GM19455 (cell line): ENCODE results near the gene MYRIP.
"Not testable (repeated sequence)": the region's sequence is repeated elsewhere in the genome, so short reads cannot be mapped to it uniquely, and the experiment has no call there.

ENCODE experiments used
- ATAC-seq: cut with Tn5 transposase; IDR thresholded peaks from one replicate; pipeline ENCODE4 v1.9.1; 2021; ENCODE audit not compliant: unreplicated experiment

The MYRIP gene

DNA sequence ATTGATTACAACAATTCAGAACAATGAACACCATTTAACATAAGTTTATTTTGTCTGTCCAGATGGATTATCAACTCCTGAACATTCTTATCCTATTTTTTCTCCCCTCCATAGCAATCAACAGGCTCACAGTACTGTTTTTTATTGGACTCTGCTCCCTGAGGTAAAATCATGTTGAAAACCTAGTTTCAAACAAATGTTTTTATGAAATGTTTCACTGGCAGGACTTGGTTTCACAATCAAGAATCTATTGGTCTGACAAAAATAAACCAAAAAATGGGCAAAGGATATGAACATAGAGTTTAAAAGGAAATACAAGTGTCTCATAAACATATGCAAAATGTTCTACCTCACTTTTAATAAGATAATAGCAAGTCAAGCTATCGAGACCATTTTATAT is 2.6 kb upstream of the MYRIP start:
- no peak for ATAC-seq

DNA sequence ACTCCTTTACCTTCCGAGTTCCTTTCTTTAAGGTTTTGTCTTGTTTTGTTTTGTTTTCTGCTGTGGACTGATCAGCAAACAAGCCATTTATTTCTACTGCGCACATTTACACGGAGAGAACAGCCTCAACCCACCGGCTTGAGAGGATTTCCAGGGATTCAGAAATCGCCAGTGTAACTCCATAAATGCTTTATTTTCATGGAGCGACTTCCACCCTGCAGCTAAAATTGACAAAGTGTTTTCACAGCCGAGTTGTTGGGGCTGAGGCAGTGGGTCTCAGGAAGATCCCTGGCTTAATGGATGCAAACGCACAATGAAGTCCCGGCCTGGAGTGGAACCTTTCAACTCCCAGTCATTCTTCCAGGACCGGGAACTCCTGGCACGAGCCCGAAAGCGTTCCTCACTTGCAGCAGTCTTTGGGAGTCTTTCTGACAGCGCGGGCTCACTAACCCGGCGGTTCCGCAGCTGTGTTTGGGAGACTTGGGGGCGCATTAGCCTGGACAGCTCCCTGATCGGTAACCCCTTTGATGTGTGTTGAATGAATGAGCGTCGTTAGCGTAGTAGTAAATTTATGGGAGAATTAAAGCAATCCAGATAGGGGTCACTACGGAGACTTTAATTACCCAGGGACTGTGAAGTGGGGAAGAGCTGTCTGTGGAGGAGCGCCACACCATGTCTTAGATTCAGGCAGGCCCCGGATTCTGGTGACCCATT is 785 bp upstream of the MYRIP start:
- no peak for ATAC-seq

DNA sequence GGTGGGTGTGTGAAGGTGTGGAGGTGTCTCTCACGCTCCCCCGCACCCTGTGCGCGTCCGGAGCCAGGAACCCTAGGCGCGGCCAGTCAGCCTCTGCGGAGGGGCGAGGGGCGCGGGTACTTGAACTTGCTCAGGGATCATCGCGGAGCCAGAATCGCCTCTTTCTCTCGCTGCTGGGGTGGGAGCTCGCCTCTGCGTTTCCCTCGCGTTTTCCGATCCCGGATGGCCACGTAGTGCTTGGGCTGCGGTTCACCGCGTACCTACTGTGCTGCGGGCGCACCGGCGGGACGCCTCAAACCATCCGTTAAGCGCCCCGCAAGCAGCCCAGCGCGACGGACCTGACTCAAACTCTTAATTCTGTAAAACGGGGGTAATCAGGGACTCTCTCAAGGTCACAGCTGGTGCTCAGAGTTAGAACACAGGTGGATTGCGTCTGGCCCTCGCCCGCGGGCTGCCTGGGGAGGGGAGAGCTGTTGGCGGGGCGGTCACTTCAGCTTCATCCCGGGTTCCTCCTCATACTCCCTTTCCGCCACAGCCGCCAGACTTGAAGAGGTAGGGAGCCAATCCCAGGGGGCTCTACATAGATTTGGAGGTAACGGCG is 686 bp downstream of the MYRIP start:
- no peak for ATAC-seq

DNA sequence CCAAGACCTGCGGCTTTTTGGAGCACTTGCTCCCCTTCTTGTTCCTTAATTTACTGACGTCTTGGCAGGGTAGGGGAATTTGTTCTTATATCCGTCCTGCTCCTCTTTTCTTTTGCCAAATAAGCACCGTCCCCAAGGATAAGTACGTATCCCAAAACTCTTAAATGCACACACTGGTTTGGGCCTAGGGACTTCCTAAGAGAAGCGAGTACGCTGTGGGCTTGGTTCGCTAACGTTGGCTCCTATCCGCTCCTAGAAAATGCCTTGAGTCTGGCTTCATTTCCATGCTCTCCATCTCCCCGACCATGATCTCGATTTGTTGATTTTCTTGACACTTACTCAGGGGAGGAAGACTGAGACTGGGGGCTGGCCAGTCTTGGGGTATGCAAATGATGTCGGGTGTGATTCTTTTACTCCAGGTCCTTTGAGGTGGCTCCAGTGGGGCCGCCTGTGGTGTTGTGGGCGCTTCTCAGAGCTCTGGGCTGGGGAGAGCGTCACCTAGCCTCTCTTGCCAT is 1.3 kb downstream of the MYRIP start:
- no peak for ATAC-seq

DNA sequence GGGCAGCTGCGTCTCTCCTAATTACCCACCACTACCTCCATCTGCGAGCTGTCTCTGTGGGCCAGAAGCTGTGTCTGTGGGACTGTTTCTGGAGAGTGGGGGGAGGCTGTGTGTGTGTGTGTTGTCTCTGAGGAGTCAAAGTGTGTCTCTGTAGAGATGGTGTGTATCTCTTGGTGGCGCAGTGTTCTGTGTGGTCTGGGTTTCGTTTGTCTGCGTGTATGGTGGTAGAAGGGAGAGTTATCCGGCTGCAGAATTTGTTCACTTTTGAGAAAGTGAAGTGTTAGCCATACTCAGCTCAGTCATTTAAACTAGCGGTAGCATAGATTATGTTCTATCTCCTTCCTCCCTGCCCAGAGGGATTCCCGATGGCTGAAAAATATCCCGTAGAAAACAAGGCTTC is 2.2 kb downstream of the MYRIP start:
- ATAC-seq: no peak

DNA sequence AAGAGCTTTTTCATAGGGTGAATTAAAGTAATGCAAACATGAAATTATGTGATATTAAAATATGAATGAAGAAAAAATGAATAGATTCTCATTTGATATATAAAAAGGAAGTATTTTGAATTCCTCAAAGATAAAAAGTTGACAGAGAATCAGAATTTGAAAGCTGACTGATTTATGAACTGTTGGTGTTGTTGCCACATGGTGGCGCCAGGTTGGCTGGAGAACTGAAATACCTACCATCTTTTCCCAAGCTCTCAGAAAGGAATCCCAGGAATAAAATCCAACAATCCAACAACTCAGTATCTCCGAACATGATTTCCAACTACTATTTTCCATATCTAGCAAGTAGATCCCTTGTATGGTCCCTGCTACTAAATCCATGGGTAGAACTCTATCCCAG is 3.1 kb downstream of the MYRIP start:
- no peak for ATAC-seq

DNA sequence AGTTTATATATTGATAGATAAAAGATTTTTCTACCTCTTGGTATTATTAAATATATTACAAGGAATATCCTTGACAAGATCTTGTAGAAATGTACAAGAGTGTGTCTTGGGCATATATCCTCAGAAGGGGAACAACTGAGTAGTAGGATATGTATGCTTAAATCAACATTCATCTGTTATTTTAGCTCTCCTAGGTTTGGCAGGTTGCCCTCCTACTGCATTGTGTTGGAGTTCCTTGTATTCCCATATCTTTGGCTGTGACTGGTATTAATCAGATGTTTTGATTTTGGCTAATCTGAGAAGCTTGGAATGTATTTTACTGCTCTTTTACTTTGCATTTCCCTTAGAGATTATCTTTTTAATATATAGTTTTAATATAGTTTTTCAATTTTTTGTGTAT is 4.6 kb downstream of the MYRIP start:
- no peak for ATAC-seq

DNA sequence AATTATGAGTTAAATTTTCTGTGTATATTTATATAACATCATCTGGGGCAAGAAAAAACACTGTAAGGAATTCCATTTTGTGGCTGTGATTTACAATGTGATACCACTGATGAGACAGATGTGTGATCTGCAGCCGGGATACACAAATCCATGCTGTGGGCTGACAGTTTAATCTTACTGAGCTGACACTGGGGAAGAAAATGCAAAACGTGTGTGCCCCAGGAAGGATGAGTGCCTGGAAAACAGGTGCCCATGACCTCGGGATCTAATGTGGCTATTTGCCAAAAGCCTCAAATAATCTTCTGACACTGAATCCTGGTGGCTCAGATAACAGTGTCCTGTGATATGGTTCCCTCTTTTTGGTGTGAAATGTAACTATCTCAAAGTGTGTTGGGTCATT is 10.5 kb downstream of the MYRIP start:
- no peak for ATAC-seq

DNA sequence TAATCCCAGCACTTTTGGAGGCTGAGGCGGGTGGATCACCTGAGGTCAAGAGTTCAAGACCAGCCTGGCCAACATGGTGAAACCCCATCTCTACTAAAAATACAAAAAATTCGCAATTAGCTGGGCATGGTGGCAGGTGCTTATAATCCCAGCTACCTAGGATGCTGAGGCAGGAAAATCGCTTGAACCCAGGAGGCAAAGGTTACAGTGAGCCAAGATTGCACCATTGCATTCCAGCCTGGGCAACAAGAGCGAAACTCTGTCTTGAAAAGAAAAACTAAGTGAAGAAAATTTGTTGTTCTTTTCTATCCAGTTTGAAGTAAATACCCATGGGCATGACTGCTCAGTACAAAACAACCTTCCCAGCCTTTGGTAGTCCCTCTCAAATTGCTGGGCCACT is 24.4 kb downstream of the MYRIP start:
- not testable (repeated sequence) for ATAC-seq

DNA sequence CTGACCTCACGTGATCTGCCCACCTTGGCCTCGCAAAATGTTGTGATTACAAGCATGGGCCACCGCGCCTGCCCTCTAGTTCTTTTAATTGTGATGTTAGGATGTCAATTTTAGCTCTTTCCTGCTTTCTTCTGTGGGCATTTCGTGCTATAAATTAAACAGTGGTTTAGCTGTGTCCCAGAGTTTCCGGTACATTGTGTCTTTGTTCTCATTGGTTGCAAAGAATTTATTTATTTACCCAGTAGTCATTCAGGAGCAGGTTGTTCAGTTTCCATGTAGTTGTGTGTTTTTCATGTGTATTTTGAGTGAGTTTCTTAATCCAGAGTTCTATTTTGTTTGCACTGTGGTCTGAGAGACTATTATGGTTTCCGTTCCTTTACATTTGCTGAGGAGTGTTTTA is 30.1 kb downstream of the MYRIP start:
- ATAC-seq: no peak

DNA sequence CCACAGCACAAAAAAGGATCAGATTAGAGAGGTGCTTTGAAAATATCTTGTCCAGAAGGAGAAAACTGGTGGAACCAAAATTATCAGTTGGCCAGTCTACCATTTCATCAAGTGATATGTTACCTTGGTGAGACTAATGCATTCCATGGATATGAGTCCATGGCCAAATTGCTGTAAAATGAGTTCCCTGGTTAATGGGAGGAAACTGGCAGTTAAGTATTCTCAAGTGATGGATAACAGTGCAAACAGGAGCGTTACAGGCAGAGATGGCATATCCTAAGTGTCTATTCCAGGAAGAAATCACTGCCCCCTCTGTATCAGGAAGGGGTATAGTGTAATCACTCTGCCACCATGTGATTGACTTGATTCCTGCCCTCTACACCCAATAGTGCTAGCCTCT is 34.0 kb downstream of the MYRIP start:
- ATAC-seq: no peak

DNA sequence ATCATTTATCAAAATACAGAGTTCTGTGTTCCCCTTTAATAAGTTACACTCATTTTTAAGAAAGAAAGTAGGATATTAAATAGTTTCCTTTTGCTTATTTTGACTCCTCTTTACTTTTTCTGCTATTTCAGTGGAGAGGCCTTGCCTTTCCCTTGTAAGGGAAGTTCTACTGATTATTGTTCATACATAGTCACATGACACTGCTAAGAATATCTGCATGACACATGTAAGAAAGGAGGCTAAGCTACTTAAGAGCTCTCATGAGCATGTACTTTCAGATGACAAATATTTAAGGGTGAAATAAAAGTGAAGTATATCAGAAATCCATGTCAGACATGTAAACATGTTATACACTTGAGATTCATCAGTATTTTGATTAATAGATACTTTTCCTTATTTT is 39.0 kb downstream of the MYRIP start:
- ATAC-seq: no peak

DNA sequence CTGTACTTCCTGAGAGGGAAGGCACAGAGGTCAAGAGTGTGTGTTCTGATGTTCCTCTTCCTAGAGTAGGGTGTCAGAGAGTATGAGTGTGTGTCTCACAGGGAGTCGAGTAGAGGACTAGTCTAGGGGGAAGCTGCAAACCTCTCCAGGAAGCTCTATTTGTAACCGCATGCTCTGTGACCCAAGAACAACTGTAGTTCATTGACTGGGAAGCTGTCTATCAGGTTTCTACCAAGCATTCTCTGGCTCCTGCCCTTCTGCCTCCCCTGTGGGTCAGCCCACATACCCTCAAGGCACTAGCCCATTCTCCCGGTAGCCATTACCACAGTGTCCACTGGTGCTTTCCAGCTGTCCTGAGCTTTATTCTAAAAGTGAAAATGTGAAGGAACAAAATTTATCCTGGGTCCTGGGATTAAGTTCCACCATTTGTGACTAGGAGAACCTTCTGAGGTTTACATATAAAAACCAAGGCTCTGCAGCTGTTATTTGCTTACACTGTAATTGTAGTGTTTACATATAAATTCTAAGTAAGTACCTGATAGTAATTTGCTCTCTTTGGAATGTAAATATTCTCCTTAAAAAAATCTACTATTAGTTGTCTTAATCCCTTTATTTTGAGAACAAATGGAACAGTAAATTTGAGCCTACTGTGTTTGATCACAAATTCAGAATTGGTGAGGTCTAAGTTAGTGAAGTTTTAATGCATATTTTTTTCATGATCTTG is 40.7 kb downstream of the MYRIP start:
- no peak for ATAC-seq

DNA sequence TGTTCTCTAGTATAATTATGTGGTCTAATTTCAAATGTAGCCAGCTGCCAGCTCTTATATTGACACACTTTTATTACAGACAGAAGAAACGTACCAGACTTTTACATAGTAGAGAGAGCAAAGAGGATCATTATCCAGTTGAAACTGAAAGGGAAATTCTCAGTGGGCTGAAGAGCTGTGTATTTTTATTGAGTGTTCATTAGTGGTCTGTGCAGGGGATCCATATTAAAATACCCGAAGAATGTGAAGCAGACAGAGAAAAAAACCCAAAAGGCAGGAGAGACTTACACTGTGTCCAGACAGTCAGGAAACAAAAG is 41.3 kb downstream of the MYRIP start:
- no peak for ATAC-seq

DNA sequence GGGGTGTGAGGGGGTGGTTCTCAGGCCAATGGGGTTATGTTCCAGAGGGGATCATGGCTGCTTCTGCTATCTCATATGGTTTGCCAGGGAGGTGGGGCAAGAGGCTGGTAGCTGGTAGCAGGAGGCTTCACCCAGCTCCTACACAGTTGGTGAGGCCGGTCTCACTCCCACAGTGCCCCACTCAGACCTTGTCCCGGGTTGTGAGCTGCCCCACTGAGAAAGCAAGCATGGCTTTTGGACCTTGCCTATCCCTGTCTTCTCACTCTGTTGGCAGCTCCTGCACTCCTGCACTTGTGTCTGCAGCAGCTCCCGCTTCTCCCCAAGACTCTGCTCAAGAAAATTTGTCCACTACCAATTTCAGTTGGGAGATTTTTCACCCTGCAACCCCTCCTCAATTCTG is 46.1 kb downstream of the MYRIP start:
- ATAC-seq: no peak

DNA sequence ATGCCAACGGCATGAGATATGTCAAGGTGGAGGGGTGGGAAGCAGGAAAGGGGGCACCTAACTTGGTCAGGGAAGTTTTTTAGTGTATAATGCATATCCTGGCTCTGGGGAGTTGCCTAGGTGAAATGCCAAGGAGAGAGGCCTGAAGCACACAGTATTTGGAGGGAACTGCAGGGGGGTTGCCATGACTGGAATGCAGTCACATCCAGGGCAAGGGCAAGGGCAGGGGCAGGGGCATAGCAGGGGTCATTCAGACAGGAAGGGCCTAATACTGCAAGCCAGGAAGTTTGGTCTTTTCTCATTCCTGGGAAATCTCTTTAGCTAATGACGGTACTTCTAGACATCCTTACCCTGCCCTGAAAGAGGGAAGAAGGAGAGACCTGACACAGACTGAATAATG is 60.5 kb downstream of the MYRIP start:
- no peak for ATAC-seq

DNA sequence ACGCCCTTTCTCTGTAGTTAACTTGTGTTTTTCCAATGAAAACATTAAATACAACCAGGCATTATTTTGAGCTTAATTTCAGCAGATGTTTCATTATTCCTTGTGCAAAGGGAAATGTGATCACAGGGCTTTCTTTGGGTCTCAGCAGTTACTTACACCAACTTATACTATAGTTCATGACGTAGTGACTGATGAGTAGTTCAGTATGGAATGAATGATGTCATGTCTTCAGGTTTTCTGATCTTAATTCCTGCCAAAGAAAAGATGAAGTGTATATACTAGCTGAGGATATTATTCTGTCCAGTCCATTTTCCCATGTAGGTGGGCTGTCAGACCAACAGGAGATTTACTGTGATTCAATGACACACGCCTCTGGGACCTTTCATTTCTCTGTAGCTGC is 61.3 kb downstream of the MYRIP start:
- ATAC-seq: no peak

DNA sequence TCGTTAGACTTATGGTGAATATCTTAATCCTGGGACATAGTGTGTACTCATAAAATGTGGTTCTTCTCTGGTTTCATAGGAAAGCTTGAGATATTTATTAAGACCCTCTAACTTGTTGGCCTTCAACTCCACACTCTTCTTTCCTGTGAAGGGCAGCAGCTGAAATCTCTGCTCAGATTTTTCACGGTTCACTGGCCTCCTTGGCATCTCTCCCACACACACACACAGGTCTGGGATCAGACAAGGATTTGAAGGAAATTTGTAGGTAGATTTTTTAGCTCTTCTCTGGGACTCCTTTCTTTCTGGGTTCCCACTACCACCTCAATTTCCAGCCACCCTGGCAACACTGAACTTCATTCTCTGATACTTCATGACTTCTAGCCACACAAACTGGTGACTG is 70.2 kb downstream of the MYRIP start:
- ATAC-seq: no peak

DNA sequence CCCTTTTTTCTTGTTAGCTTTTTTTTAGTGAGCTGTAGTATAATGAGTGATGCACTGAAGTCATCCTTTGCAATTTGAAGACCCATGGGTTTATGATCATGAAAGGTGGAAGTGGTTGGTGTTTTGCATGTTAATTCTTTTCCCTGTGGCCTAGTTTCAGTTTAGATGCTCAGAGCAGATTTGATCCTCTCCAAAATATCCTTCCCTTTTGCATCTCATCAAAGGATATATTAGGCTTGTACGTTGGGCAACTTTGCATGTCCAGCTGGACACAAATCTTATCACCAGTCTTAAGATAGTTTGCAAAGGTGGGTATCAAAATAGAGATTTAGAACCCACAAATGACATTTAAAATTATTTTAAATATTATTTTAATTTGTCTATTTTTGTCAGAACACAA is 72.7 kb downstream of the MYRIP start:
- no peak for ATAC-seq

DNA sequence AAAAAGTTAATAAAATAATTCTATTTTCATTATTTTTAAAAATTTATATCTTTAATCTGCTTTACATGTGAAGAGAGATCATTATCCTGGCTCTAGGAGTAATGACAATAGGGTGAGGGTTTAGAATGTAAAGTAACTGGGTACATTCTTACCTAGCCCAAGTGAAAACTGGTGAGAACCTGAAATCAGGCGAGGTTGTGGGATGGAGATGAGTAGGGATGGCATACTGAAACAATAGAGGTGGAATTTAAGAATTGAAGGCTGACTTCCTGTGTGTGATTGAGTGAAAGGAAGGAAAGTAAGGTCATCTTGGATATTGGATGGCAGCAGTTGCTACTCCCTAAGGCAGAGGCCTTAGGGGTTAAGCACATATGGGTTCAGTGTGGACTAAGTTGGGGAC is 82.7 kb downstream of the MYRIP start:
- no peak for ATAC-seq

DNA sequence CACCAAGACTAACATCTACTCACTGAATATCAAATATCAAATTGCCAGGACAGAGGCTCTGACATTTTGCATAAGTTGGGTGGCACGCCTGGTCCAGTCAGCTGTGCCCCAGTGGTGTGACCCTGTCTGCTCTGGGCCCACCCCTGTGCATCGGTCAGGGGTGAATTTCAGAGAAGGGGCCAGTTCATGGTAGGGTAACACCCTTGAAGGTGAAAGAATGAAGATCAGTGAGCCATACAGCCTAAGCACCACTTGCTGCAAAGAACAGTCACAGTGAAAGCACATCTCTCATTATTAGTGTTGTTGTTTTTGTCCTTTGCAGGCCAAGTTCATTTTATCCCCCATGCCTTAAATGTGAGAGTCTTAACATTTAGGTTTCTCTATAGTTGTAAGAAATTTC is 86.8 kb downstream of the MYRIP start:
- no peak for ATAC-seq

DNA sequence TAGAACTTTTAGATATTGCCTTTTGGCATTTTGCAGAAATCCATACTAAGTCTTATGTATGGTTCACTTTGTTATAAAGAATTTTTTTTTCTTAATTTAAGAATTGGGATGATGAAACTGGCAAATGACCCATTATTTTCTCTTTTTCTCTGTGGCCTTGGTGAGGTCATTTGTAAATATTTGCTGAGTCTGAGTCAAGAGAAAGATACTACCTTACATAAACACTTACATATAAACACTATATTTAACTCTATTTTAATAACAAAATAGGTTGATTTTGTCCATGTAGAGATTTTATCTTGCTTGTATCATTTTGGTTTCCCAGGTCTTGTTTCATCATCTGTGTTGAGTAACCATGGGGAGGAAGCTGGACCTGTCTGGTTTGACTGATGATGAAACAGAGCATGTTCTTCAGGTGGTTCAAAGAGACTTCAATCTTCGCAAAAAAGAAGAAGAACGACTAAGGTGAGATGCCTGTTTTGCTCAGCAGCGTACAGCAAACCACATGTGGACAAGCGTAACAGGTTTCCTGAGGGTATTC is 91.1 kb downstream of the MYRIP start:
- ATAC-seq: no peak
